Hematopoietic multipotent progenitor cell (in vitro differentiated cells): ENCODE data around the gene POU2AF1. TPM values are rescaled to one million over a fixed set of nuclear protein-coding genes. Genes with fewer than 3 reads are reported as not detected.
A peak's percentile ranks its signal among the peaks of the same experiment; 100 is the strongest.
"Not testable (repeated sequence)": the region's sequence is repeated elsewhere in the genome, so short reads cannot be mapped to it uniquely, and the experiment has no call there.

Experiments
- DNase-seq, 3 donors: peaks; one replicate each; pipeline ENCODE4 v3.0.0-alpha.2; 2011 to 2015; ENCODE audit warnings: low read depth in 2 of 3, low spot score in 2 of 3
- total RNA-seq: library from RNA; depleted of rRNA; stranded (reverse); fragments of >200 nt; gene quantifications from one replicate; pipeline ENCODE4 v1.2.3, GENCODE V29; 2012

POU2AF1 gene
- total RNA-seq, 1 donor: 1.1 TPM

DNA sequence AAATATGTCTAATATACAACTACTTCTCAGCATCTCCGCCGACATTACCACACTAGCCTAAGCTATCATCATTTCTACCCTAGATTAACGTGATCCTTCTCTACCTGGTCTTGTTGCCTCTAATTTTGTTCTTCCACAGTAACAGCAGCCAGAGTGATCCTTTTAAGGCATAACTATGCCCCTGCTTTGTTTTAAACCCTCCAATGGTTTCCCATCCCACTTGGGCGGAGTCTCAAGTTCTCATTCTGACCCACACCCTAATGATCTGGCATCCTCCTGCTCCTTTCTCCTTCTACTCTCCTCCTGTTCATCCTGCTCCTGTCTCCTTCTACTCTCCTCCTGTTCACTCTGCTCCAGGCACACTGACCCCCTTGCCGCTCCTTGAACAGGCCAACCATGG is 31.9 kb upstream of the POU2AF1 start:
- no peak for DNase-seq

DNA sequence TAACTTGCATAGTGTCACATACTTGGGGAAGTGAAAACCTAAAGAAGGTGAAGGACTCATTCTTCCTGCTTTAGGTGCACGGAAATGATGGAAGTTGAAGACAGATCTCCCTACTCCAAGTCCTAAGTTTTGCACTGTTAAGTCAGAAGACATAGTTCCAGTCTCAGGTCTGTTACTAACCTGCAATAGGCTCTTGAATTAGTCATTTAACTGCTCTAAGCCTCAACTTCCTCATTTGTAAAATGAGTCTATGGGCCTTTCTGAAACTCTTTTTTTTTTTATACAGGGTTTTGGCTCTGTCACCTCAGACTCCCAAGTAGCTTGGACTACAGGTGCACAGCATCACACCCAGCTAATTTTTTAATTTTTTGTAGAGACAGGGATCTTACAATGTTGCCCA is 30.8 kb upstream of the POU2AF1 start:
- DNase-seq: peak in 1 of 3 donors; percentile 44

DNA sequence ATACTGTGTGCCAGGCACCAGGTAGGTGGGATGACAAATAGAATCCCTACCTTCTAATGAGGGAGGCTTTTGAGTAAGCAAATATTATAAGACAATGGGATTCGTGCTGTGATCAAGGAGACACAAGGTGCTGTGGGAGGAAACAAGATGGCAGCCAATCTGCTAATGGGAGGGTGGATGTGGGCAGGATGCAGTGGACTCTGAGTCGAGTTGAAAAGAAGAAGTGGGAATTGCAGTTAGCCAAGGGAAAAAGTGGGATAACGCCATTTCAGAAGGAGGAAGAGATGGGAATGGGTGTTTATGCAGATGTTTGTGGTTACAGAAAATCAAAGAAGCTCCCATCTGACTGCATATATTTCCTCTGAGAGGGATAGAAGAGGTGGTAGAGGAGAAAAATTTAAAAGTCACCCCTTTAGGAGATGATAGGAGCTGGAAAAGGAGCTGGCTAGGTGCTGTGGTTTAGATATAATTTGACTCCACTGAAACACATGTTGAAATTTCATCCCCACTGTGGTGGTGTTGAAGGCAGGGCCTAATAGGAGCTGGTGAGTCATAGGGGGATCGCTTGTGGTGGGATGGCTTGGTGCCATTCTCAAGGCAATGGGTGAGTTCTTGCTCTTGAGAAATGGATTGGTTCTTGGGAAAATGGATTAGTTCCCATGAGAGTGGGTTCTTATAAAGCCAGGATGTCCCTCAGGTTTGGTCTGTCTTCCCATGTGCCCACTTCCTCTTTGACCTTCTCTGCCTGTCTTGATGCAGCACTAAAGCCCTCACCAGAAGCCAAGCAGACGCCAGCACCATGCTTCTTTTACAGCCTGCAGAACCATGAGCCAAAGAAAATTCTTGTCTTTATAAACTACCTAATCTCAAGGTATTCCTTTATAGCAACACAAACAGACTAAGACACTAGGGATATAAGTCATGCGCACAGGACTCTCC is 30.0 kb upstream of the POU2AF1 start:
- DNase-seq: no peak

DNA sequence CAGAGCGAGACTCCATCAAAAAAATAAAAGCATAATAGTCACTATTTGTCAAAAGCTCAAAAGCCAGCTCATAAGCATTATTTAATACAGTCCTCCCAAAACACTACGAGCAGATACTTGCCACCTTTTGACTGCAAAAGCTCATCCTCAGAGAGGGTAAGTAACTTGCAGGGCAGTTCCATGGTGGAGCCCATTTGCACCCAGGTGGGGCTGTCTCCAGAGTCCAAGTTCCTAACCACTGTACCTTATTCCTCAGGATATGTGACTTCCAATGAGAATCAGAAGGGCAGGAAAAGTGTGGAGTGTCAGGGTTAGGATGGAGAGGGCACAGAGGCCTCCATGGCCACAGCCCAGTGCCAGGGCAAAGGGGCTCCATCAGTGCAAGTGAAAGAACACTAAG is 28.6 kb upstream of the POU2AF1 start:
- no peak for DNase-seq

GRCh38 chr11:111406589-111406988 is 27.5 kb upstream of the POU2AF1 start:
- no peak for DNase-seq

DNA sequence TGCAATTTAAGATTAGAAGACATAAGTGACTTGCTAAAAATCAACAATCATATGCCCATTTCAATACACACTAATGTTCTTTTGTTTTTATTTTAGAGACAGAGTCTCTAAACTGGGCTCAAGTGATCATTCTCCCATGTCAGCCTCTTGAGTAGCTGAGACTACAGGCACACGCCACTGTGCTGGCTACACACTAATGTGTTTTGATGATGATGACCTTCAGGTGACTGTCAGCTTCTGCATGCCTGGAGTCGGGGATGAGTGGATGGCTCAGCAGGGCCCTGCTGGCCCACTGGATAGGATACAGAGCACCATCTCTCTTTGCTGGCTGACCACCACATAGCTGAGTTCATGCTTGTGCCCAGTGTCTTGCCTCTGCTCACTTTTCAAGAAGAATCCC is 27.0 kb upstream of the POU2AF1 start:
- no peak for DNase-seq

- no peak for DNase-seq
Measured at GRCh38 chr11:111405551-111405950, 26.5 kb upstream of the POU2AF1 start.

GRCh38 chr11:111403051-111403726 is 24.1 kb upstream of the POU2AF1 start:
- DNase-seq: no peak

DNA sequence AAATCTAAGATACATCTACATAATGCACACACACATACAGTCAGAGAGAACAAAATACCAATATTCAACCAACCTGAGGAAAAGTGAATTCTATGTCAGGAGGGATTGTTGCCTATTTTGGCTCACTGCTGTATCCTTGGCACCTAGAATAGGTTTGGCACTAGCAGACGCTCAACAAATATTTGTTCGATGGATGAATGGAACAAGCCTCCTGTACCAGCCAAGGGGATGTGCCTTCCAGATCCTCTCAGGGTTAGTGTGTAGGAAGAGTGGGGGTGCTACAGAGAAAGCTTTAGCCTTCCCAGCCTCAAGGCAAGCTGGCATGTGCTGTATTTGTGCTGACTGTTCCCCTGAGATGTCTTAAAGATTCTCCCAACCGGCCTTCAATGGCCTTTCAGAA is 23.3 kb upstream of the POU2AF1 start:
- no peak for DNase-seq

- not testable (repeated sequence) for DNase-seq
Measured at GRCh38 chr11:111401957-111402356, 22.9 kb upstream of the POU2AF1 start.

- DNase-seq: no peak
Measured at GRCh38 chr11:111400595-111400994, 21.5 kb upstream of the POU2AF1 start.

DNA sequence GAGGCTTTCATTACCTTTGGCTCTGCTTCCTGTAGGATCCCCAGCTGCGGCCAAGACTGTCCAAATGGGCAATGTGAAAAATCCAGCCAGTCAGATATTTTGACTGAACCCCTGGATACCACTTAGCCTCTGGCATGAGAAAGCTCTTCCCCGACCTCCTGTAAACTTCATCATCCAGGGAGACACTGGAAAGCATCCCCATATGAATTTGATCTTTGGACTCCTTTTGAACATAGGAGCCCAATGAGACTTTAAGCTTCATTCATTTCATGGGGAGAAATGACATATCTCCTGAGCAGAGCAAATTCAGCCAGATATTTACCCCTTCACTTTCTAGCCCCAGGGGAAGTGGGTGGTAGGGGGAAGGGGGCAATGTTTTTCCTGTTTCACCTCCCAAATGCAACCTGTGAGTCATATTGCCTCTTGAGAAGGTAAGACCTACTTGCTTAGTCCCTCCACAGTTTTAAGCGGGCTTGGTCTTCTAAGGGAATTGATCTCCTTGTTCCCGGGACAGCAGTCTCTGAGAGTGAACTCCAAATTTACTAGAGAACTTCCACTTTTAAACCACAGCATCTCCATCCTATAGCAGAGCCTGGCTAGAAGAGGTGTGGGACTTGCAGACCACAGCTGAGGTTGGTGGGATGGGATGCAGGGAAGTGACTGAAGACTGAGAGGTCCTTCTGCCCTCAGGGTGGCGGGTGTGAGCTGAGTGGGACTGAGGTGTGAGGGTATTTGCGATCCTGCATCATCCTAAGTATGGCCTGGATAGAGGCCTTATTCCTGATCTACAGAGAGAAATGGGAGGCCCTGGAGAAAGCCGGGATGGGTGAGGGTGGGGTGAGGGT is 20.3 kb upstream of the POU2AF1 start:
- no peak for DNase-seq

- no peak for DNase-seq
Measured at GRCh38 chr11:111397034-111397433, 18.0 kb upstream of the POU2AF1 start.

GRCh38 chr11:111395749-111396148 is 16.7 kb upstream of the POU2AF1 start:
- no peak for DNase-seq

- DNase-seq: no peak
Measured at GRCh38 chr11:111395081-111395480, 16.0 kb upstream of the POU2AF1 start.

- DNase-seq: not testable (repeated sequence)
Measured at GRCh38 chr11:111394147-111394546, 15.1 kb upstream of the POU2AF1 start.

- DNase-seq: no peak
Measured at GRCh38 chr11:111393585-111393984, 14.5 kb upstream of the POU2AF1 start.

- no peak for DNase-seq
Measured at GRCh38 chr11:111393096-111393495, 14.0 kb upstream of the POU2AF1 start.

DNA sequence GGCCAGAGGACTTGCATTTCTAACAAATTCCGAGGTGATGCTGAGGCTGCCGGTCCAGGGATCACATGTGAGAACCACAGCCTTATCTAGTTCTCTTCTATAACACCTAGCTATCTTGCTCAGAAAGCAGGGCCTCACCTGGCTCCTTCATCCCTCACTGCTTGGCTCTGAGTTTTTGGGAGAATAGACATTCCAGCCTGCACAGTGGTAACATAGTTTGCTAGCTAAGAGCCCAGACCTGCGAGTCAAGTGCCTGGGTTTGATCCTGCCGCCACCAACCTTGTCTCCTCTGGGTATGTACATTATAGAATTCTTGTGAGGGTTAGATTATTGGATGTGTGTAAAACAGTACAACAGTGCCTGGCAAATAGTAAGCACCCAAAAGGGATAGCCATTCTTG is 13.5 kb upstream of the POU2AF1 start:
- DNase-seq: no peak

DNA sequence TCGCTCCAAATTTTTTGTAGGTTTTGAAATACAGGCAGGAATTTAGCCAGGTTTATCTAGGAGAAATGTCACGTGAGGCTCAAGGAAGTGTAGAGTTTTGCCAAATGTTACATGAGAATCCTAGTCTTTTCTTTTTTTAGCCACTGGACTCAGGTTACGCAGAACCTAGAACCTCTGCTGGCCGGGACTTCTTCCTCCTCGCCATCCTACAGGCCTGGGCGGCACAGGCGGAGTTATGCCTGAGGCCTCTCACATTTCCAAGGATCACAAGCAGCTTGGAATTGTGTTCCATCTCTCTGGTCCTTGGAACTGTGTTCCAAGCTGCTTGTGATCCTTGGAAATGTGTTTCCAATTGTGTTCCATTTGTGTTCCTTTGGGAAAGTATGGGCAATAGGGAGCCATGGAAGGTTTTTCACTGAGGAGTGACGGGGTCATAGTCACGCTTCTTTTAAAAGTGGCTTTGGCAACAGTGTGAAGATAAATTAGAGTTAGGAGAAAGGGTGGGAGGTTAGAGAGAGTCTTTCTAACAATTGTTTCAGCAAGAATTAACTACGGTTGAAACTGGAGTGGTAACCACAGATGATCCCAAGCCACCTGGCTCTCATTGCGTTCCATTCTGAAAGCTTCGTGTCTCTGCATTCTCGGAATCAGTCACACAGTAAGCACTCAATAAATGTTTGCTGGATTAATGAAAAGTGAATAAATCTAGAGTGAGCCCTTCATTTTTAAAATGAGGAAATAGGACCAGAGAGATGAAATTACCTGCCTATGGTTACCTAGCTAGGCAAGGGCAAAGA is 12.5 kb upstream of the POU2AF1 start:
- no peak for DNase-seq
